Dermis microvascular lymphatic vessel endothelial cell (primary cell): ENCODE results near the gene SH3BP5. TPM values are rescaled to one million over a fixed set of nuclear protein-coding genes. Genes with fewer than 3 reads are reported as not detected.

Experiments used
- DNase-seq, 2 donors: peaks; one replicate each; pipeline versions ENCODE4 v3.0.0 to v3.0.0-alpha.2; 2010; ENCODE audit warnings: low read depth in 2 of 2
- total RNA-seq: library from RNA; depleted of rRNA; stranded (reverse); fragments of >200 nt; gene quantifications from 2 replicates; pipeline ENCODE4 v1.2.1, GENCODE V29; 2014

Gene SH3BP5
- total RNA-seq, 1 donor from 2014 or later: 53.1 TPM

- DNase-seq: no peak
Observed at GRCh38 chr3:15207836-15208504, 124.4 kb downstream of the SH3BP5 start.

- DNase-seq: peak in 1 of 2 donors; percentile 57
Observed at GRCh38 chr3:15206662-15207576, 125.5 kb downstream of the SH3BP5 start.

GRCh38 chr3:15205934-15206661 lies 126.3 kb downstream of the SH3BP5 start, which contains the start of gene CAPN7:
TSS of gene CAPN7 (plus strand) at chr3:15206246. CDS start at chr3:15206496, 250 bp downstream.
- DNase-seq: peak; percentile 80 to 98

DNA sequence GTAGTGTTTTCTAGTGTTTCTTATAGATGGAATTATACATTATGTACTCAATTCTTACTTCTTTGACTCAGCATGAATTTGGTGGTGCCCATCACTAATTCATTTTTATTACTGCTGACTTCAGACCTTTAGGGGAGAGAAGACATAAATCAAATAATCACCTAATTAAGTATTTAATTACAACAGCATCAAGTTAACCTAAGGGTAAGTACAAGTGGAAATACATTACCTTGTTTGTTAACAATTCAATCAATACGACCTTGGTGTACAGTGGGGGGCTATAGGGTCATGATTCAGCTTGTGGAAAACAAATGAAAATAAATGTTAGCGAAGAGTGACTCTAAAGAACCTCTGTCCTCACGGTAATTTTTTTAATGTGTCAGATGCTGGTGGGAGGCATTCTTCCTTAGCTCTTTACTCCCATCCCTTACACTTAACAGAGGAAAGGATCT lies 126.9 kb downstream of the SH3BP5 start:
- DNase-seq: no peak

Other genes with a start within 250 kb of the SH3BP5 start
- gene RBSN, start 233.4 kb downstream of the SH3BP5 start, total RNA-seq: 15.9 and 19.6 TPM in 2 replicates
- gene CAPN7, start 126.3 kb downstream of the SH3BP5 start, total RNA-seq: 21.1 and 32.2 TPM in 2 replicates
- gene METTL6, start 95.0 kb upstream of the SH3BP5 start, total RNA-seq: 21.6 and 22.2 TPM in 2 replicates
- 13.4 and 19.2 TPM in 2 replicates for gene EAF1, start 95.0 kb upstream of the SH3BP5 start, total RNA-seq
- gene COLQ, start 189.1 kb upstream of the SH3BP5 start, total RNA-seq: 0.39 and 1.9 TPM in 2 replicates